HS-5 (cell line): ENCODE results near the gene LIF.
A peak's percentile ranks its signal among the peaks of the same experiment; 100 is the strongest.
"Not testable (repeated sequence)": the region's sequence is repeated elsewhere in the genome, so short reads cannot be mapped to it uniquely, and the experiment has no call there.

ENCODE experiments used
- DNase-seq: peaks from one replicate; pipeline ENCODE4 v3.0.0-alpha.2; 2012; ENCODE audit warnings: low read depth

LIF gene

DNA sequence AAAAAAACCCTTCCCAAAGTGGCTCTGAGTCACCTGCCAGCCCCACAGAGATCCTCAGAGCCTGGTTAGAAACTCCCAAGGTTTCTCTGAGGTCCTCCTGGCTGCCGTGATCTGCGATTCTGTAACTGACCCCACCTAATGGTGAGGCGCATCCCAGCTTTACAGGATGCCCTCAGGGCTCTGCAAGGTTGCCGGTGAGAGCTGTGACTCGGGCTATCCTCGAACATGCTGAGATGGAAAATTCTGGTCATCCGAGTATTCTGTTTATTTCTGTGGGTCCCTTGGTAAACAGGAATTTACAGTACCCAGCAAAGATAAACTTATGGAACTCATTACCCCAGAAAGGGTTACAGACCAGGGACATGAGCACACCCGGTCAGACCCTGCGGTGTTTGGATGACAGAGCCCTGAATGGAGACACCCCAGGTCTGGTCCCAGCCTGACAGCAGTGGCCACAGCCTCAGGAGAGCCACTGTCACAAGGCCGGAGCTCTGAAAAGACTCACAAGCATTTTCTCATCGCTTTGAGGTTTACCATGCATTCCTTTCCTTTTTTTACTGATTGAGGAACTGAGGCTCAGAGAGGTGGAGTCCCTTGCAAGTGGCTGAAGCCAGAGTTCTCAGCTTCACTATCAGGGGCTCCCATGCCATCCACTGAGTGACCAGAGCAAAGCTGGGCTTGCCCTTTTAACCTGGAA lies 22.2 kb downstream of the LIF start:
- DNase-seq = no peak

DNA sequence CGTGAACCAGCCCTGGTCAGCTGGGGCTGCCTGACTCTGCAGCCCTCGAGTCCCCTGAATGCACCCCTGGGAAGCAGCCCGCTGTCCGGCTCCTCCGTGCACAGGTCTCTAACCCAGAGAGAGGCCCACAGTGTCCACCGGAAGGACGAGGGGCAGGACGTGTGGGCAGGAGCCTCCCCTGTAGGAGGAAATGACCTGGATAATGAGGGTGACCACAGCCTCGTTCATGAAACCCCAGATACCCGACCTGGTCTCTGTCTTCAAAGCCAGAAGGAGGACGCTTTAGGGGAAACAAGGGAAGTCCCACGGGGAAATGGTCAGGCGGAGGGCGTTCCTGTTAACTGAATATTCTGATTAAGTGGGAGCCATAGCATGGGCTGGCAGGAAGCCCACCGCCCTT lies 23.3 kb downstream of the LIF start:
- DNase-seq = no peak

DNA sequence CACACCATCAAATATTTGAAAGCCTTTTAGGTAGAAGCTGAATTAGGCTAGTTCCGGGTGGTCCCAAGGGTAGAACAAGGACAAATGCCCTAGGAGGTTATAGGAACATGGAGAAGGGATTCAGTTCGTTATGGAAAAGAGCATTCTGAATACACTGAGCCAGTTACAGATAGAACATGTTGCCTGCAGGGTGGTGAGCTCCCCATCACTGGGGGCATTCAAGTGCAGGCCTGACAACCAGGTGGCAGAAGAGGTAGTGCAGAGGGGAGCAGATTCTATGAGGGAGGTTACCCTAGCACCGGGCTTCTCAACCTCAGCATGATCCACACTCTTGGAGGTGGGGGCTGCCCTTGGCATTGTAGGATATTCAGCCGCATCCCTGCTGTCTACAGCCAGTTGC lies 24.2 kb downstream of the LIF start:
- no peak for DNase-seq

DNA sequence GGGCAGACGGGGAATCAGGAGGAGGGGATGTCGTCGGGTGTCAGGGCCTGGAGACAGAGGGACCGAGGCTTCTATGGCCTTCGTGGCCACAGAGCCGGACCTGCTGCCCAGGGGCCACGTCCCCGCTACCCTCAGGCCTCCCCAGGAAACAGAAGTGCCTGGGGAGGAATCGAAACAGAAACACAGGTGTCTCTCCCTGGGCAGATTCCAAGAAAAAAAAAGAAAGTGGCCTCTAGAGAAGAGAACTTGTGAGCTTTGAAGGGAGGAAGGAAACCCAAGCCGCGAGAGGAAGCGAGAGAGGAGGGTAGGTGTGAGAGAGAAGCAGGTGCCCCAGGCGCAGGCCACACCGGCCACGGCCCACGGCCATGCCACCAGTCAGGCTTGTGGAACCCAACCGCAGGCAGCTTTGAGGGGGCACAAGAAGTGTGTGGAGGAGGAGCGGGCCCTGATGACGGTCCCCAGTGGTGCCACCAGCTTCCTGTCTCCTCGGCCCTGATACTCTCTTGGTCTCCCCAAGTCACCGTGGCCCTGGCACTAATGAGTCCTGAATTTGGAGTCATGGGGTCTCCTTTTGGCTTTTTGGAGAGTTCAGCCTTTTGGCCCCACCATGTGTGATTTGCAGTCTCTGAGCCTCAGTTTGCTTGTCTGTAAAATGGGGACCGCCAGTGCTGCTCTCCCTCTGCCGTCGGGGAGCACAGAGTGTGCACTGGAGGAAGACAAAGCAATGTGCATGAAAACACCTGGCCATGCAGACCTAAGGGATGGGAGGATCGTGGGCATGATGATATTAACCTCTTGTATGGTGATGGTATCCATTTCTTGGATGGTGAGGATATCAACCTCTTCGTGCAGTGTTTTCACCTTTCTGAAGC lies 25.2 kb downstream of the LIF start:
- DNase-seq = no peak

DNA sequence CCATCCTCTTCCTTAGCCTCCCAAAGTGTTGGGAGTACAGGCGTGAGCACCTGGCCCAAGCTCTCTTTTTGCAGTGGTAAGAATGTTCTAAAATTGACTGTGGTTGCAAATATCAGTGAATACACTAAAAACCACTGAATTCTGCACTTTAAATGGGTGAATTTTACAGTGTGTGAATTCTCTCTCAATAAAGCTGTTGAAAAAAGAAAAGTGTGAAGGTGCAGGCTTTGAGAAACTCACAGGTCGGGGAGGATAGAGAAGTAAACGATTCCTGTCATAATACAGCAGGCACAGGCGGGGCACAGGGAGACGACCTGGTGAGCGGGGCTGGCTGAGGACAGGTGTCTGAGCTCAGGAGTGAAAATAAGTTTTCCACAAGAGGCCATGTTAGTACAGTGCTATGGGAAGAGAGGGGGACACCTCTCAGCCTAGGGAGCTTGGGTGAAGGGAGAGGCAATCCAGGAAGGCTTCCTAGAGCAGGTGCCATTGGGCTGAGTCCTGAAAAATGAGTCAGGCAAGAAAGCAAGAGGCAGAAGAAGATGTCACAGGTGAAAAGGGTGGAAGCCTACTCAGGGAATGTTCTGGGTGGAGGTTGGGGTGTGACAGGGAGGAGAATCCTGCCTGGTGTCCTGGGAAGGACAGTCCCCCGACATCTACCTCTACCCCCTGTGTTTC lies 26.1 kb downstream of the LIF start:
- DNase-seq = no peak

DNA sequence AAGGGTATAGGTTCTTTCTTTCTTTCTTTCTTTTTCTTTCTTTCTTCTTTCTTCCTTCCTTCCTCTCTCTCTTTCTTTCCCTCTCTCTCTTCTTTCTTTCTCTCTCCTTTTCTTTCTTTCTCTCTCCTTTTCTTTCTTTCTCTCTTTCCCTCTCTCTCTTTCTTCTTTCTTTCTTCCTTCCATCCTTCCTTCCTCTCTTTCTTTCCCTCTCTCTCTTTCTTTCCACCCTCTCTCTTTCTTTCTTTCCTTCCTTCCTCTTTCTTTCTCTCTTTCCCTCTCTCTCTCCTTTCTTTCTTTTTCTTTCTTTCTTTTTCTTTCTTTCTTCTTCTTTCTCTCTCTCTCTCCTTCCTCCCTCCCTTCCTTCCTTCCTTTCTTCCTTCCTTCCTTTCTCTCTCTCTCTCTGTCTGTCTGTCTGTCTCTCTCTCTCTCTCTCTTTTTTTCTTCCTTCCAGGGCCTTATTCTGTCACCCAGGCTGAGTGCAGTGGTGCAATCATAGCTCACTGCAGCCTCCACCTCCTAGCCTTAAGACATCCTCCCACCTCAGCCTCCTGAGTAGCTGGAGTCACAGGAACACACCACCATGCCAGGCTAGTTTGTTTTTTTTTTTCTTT lies 26.8 kb downstream of the LIF start:
- DNase-seq = no peak

DNA sequence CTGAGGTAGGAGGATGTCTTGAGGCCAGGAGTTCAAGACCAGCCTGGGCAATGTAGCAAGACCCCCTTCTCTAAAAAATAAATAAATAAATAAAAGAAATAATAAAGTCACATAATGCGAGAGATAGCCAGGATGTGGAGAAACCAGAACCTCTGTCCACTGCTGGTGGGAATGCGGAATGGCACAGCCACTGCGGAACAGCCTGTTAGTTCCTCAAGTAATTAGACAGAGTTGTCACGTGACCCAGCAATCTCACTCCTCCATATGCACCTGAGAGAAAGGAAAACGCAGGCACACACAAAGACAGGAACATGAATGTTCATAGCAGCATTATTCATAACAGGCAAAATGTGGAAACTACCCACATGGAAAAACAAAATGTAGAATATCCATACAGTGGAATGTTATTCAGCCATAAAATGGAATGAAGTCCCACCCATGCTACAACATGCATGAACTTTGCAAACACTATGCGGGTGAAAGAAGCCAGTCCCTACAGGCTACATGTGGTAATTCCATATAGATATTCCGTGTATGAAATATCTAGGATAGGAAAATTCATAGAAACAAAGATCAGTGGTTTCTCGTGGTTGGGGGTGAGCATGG lies 27.4 kb downstream of the LIF start:
- DNase-seq = no peak

DNA sequence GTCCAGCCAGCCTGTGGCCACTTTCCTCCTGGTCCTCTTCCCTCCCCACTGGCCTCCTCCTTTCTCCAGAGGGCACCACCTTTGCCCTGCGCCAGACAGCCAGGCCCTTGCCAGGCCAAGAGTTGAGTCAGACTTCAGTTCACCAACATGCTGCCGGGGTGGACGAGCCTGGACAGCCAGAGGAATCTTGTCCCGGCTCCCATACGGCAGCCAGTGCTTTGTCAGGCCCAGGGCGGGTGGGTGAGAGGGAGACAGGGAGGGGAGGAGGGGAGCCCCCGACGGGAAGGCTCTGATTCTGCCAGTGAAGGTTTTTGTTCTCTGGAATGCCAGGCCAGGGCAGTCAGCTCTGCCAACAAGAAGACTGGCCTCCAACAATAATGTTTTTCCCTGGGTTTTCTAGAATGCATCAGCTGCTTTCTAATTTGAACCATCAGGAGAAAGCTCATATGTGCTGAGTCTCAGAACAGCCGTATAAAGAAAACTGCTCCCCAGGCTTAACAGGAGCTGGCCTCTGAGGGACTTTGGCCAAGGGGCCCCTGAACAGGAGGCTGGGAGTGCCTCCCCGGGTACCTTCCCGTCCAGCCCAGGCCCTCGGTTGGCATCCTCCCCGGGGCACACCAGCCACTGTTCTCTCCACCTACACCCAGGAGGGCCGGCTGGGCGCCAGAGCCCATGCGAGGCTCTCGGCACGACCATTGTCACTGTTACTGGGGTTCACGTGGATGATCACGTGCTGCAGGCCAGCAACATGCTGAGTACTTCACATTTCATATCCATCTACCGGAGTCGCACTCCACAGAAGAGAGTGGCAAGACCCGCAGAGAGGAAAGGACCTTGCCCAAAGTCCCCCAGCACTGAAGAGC lies 28.6 kb downstream of the LIF start:
- DNase-seq = no peak

DNA sequence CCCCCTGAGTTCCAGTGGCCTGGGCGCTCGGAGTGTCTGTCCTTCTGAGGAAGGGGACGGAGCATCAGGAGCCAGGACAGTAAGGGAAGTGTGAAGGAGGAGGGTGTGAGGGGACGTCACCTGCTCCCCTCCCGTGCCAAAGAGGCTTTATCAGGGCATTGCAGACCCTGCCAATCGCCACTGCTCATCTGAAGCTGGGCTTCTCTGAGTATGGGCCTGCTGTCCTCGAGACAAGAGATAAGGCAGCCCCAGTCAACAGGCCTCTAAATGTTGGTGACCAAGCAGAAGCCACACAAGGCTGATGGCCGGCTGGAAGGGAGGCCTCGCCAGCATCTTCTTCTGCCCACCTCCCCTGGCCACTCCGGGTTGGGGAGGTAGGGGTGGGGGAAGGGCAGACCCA lies 29.8 kb downstream of the LIF start:
- DNase-seq = no peak

DNA sequence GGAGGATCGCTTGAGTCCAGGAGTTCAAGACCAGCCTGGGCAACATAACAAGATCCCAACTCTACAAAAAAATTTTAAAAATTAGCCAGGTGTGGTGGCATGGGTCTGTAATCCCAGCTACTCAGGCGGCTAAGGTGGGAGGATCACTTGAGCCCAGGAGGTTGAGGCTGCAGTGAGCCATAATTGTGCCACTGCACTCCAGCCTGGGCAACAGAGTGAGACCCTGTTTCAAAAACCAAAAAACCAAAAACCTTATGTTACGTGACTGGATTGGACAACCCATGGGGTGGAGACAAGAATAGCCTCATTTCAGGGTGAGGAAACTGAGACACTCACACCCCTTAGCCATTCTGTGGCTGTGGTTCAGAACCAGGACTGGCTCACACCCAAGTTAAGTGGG lies 30.3 kb downstream of the LIF start:
- DNase-seq = not testable (repeated sequence)

DNA sequence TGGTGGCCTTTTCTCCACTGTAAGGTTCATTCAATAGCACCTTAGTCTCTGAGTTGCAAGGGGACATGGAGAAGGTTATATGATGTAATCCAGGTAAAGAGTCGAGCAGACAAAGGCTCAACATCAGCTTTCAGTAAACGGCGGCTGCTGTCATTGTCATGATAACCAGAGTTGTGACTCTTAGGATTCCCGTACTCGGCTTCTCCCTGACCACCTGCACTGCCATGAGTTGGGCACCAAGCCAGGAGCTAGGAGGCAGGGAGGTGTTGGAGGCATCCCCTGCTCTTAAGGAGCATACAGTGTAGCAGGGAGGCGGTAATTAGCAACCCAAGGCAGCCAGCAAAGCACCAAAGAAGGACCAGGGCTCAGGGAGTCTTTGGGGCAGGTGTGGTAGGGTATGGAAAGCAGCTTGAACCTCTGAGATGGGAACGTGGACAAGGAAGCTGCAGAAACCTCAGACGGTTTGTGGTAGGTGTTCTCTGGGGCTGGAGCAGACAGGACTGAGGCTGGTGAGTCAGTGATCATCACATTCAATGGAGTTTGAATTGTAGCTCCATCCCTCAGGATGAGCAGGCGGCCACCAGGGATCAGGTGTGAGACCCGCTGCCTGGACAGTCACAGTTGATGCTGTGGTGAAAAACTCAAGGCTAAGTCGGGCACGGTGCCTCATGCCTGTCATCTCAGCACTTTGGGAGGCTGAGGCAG lies 31.7 kb downstream of the LIF start:
- DNase-seq = no peak

DNA sequence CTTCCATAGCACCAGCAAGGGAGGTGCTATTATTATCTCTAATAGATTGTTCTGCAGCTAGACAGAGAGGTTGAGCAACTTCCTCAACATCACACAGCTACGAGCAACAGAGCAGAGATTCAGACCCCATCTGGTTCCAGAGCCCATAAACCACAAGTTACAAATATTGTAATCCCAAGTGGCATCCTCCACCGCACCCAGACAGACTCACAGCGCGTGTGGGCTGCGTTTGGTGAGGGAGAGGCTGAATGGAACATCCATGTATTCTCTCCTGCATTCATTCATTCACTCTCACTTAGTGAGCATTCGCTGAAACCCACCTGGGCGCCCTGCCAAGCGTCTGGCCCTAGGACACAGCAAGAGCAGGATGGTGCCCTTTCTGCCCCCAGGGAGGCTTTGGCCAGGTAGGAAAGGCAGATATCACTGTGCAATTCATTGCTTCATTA lies 33.5 kb downstream of the LIF start:
- DNase-seq = no peak

DNA sequence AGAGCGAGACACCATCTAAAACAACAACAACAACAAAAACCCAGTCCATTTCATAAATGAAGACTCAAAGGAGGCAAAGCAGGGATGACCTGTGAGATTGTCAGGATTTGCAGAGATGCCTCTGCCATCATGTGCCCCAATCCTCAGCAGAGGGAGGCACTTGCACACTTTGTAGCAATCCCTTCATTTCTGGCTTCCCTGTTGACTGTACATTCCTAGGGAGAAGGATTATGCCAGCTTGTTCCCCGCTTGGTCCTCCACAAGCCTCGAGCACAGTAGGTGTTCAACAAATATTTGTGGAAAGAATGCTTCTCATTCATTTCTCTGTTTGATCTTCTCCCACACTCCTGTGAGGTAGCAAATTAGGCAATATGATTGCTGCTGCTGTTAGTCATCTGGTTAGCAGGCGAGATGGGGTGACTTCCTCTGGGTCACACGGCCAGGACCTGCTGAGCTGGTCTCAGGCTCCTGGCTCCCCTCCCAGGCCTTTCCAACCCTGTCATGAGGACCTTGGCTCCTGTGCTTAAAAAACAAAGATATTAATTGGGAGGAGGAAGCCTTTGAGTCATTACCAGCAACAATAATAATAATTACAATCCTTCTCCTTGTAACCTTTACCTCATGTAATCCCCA lies 34.1 kb downstream of the LIF start:
- peak; percentile 87 for DNase-seq

DNA sequence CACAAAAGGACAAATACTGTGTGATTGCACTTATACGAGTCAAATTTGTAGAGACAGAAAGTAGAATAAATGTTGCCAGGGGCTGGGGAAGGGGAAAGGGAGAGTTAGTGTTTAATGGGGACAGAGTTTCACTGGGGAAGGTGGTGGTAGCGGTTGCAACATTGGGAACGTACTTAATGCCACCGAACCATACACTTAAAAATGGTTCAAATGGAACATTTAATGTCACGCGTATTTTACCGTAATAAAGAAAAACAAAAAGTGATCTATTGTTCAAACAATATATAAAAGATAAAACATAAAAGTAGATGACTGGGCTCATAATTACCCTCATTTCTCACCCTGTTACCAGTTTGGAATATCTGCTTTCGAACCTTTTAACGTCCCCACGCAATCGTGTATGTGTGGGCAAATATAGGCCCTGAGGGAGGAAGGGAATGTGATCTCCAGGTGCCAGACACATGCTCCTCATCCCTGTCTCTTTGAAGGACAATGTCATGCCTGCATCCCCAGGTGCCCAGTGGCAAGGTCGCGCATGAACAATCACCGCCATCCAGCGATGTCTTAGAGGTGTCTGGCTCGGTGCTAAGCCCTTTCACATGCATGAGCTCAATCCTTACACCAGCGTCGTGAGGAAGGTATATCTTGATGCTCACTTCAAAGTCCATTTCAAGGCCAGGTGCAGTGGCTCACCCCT lies 35.3 kb downstream of the LIF start:
- DNase-seq = no peak

DNA sequence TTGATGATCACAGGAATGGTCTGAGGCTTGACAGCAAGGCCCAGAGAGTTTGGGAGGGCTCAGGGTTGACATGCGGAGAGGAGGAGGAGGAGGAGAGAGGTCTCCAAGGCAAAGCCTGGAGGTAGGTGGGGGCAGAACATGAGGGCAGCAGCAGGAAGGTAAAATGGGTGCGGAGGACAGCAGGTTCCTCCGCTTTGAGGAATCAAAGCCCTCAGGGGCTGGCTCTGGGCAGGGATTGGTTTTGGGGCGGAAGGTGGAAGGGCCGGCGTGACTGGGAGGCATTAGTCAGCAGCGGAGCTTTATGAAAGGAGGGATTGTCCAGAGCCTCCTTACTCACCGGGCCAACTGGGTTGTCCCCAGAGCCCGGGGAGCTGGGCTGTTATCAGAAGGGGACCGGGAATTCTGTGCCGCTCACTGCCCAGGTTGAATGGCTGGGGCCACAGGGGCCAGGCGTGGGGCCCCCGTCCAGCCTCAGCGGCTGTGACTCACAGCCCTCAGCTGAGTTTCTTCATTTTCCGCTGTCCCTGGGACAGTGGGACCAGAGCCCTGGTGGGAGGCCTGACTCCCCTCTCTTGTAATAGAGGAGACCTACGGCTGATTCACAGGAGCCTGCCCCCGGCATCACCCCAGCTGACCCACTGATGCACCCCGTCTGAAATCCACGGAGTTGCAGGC lies 36.2 kb downstream of the LIF start:
- DNase-seq = no peak

DNA sequence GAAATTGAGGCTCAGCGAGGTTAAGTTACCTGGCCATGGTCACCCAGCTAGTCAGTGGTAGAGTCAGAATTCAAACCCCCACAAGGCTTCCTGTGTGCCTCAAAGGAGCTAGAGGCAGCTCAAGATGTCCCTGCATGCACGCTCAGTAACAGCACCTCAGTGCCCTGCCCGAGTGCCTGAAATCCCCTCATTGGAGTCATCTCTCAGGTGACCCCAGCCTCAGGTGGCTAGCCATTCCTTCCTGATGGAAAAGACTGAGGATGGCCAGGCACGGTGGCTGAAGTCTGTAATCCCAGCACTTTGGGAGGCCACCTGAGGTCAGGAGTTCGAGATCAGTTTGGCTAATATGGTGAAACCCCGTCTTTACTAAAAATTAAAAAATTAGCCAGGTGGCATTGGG lies 36.9 kb downstream of the LIF start:
- DNase-seq = no peak

DNA sequence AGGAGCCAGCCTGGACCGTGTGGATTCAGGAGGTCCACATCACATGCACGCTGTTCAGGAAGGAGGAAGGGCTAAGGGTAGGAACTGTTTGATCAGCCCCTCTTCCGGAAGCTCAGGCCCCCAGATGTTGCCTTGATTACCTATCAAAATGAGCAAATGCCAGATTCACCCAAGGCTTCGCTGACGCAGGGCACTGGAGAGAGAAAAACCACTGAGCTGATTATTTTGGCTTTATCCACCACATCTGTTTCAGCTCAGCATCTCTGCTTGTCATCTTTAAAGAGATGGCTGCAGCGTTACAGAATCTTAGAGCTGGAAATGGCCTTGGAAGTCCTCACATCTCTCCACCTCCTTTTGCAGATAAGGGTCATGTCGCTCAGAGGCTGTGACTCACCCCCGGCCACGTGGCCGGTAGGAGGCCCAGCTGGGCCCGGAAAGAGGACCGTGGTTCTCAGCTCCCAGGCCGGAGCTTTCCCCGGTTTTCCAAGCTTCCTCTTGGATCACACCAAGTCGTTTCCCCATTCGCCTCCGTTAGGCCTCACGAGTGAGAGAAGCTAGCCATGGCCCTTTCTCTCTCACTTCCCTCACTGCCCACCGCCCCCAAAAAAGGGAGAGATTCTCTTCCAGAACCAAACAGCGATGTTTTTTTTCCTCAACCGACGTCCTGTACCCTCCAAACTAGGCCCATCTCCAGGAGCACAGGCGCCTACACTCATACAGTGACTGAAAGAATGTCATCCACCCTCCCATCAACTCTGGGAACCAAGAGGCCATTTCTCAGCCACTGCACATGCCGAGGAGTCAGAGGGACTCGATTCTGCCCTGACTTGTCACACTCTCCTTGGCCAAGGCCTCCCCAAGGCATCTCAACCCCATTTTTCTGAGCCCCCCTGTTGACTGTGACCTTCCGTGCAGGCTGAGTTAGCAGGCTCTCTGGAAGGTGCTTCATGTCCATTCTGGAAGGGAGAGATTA lies 37.6 kb downstream of the LIF start:
- DNase-seq = no peak

DNA sequence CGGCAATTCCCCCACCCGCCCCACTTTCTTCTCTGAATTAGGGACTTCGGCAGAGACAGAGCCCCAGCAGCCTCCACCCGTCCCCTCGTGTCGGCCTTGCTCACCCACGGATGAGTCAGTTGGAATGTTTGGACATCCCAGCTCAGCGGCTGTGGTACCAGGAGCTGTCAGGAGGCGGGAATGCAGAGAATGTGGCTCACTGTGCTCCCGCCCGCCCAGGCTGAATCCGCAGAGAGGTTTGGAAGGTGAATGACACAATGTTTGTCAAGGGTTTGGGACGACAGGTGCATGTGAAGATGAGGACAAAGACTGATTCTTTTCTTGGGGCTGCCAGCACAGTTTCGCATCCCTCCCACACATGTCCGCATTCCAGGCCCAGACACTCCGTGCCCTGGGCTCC lies 39.6 kb downstream of the LIF start:
- peak; percentile 92 for DNase-seq
